Measurements from ENCODE around the gene GNAQ.
"Not testable (repeated sequence)": the region's sequence is repeated elsewhere in the genome, so short reads cannot be mapped to it uniquely, and the experiment has no call there.

Gene GNAQ

DNA sequence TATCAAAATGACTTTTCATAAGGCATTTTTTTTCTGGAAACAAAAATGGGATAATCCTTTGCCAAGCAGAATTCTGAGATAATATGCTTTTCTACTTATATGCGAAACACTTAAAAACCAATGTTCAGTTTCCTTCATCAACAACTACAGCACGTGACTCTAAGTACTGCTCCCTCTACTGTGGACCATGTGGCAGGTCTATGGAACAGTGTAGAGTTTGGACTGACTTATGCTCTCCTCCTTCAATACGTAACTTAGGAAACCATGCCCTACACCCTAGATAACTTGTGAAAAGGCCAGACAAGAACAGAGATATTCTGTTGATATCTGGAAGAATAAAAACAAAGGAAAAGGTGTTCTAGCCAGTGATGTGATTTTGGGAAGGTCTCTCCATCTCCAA is 272.2 kb downstream of the GNAQ start:
- DNase-seq = no peak

DNA sequence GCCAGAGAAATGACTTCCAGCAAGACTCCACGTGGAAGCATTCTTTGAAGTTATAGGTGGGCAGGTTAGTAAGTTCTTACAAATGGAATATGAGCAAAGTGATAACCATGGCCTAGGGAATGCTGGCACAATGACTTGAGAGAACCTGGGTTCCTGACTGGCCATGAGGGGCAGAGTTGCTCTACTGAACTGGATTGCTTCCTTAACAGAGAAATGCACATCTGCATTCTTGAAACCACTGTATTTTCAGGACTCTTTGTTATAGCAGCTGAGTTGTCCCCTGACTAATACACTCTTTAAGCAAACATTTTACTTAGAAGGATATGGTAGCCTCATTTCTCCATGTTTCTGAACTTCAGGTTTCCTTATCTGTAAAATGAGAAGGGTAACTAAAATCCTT is 275.2 kb downstream of the GNAQ start:
- no peak for DNase-seq

DNA sequence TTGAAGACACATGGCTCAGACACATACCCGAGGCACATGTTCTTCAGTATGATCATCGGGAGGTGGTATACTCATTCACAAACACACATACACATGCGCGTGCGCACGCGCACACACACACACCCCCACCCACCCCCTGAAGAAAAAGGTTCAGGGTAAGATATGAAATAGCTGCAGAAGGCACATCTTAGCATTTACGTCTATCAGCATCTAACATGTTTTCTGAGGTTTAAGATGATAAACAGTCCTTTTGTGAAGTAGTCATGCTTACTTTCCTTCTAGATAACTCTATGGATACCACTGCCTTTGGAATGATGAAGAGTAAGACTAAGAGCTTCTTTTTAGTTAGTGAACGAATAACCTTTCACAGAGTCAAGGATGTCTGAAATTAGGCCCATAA is 278.4 kb downstream of the GNAQ start:
- no peak for DNase-seq

DNA sequence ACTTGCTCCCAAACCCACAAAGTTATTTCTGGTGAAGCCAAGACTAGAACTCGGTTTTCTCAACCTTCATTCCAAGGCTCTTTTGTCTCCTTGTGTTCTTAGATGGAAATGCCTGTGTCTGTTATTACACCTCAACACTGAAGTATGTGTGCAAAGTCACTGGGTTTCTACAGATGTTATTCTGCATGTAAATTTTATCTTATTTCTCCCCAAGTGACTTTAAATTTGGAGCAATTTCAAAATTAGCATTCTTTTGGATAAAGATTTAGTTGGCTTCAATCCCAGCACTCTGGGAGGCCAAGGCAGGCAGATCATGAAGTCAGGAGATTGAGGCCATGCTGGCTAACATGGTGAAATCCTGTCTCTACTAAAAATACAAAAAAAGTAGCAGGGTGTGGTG is 279.1 kb downstream of the GNAQ start:
- DNase-seq = no peak

DNA sequence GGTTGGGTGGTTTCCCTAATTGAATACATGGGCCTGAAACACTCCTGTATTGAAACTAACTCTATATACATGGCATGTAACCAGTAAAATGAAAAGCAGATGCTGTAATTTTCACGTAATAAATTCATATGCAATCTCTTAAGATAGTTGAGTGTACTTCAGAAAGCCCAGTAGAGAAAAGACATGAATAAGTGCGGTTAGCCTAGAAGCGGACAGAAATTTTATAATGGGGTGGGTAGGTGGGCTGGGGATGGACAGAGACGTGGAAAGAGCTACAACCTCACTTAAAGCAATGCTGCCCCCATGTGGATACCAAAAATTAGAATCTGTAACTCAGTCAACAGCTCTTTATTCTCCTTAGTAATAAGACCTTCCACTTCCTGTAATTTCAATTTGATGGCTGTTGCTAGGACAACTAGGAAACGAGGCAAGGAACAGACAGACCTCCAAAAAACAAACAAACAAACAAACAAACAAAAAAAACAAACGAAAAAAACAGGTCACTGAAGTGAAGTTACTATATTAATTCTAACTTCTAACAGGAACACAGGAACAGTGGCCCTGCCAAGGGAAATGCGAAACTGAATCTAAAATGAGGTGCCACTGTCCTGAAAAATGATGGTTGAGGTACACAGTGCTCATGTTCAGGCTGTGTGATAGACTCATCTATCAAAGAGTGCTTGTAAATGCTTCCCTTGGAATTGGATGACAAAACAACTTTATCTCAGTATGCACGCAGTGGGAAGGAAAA is 280.1 kb downstream of the GNAQ start:
- DNase-seq = peak in 1 of 2 donors; percentile 22

DNA sequence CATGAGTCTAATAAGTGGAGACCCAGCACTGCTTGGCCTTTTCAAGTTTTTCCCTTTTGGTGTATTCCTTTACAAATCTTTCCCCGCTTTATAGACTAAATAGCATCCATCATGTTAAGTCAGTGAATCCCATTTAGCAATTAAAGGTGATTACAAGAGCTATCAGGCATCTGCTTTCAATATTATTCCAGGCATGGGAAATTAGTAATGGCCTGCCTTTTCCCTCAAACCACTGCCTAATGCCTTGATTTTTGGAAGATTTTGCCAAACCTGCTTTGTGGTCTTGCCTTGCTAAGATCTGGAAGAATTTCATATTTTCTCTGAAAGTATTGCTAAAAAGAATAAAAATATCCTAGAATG is 280.6 kb downstream of the GNAQ start:
- DNase-seq = no peak

DNA sequence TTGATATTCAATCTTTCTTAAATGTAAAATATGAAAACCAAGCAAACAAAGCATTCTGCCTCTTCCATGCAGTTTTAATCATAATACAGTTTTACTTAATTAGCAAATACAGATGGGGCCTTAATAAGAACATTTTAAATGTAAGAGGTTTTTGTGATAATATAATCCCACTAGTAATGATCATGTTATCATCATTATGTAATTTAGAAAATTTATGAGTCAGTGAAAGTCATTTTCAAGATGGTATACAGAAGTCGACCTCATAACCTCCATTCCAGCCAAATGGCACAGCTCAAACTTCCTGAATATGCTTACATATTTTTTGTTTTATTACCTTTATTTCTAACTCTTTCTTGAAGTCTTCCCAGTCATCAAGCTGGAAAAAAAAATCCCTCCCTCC is 281.3 kb downstream of the GNAQ start:
- DNase-seq = no peak

DNA sequence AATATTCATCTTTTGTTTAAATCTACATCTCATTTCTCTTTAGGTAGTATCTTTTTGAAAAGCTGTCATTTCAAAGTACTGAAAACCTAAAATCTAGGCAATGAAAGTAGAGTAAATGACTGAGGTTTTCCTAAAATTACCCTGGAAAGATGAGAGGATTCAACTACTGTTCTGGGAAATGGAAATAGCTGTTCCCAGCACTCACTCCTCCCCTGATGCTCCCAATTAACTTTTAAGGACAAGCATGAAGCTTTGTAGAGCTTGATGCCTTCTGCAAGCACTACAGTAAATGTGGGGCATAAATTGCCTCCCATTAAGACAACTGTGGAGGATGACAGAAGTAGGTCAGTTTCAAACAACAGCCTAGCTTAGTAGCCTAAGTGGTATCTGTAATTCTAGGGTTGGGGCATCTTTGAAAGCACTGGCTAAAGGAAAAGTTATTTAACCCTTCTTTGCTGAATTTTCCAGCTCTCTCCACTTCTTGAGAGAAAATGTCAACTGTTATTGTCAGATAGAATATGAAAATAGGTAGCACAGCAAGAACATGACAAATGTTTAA is 283.3 kb downstream of the GNAQ start:
- no peak for DNase-seq

DNA sequence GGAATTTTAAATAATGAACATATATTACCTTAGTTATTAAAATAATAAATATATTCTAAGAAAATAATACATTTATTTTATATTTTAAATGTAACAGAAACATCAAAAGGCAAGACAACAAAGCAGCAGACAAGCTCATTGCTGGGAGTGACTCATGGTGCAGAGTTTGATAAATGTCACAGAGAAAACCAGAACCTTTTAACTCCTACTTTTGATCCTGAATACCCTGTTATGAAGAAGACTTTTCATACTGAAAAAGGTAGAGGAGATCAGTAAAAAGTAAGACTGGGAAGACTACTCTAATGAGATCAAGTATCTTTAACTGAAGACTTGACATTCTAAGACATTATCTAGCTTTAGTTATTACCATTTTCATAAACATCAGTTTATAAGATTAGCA is 284.4 kb downstream of the GNAQ start:
- DNase-seq = no peak

DNA sequence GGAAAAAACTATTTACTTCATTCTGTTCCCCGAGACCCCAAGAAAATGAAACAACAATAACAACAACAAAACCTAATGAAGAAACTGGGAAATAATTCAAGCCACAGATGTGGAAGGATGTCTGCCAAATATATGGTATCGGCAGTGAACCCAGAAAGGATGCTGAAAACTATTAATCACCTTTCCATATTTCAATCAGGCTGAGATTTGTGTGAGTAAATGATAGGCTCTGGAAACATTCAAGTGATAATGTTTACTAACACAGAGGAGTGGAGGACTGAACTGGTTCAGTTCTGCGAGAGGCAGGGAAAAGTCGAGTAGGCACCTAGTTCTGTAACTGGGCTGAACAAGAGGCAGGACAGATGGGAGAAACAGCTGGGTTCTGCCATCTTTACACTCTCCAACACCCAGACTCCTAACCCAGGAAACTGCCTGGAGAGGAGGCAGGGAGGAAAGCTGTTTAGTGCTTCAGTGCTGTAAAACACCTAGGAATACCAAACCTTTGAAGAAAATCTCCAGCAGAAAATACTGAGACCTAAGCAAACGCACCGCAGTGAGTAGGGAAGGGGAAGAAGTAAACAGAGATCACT is 286.7 kb downstream of the GNAQ start:
- DNase-seq = no peak

DNA sequence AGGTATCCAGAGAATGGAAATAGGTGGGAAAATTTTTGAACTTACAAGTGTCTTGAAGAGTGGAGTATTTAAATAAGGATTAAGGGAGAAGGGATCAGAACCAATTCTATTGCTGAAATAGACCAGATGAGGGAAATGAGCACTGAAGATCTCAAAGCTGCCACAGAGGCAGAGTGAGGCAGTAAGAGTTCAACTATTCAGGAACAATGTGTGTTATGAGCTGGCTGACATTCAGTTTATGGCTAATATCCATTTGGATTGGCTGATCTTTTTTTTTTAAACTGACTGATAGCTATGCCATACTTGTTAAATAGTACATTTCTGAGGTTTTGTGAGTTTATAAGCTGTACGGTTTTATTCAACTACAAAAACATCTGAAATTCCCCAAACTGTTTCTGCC is 288.2 kb downstream of the GNAQ start:
- no peak for DNase-seq

DNA sequence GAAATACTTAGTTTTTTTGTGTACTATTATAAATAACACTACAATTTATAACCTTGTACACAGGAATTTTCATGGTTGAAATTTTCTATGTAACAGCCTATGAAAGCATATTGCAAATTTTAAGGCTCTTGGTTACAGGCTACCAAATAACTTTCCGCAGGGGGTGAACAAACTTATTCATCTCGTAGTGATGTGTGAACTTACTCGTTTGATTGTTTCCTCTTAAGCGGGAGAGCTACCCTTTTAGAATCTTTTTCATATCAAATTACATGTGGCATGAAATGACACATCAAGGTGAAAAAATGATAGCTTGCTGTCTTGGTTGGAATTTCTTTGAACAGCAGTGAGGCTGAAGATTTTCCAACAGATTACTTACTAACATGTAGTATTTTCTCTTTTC is 292.7 kb downstream of the GNAQ start:
- DNase-seq = no peak

DNA sequence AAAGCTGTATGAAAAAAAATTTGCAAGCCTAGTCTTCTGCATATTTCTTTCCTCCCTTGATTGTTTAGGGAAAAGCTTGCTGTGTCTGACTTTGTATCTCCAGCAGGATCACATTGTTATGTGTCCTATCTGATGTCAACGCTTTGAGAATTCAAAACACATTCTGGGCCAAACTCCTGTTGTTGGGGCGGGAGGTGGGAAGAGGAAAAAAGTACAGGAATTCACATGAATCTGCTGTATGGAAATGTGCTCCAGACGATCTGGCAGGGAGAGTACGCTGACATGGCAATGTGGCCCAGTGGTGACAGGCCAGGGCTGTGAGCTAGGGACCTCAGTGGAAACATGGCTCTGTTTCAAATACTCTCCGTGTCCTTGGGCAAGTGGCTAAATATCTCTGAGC is 296.1 kb downstream of the GNAQ start:
- DNase-seq = no peak

DNA sequence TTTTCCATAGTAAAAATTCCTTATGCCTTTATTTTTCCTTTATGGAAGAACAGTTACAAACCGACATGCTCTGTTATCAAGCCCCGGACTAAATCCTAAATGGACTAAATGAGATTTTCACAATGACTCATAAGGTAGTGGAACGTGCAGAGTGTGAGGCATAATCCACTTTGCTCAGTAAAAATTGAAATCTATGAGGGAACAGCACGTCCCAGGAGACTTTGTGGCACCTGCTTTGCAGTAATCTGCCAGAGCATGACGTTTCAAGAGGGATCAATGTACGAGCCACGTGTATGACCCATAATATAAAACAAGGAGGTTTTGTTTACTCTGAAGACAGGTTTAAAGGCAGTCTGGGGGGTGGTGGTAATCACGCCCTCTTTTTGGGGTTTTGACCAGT is 299.7 kb downstream of the GNAQ start:
- DNase-seq = no peak

DNA sequence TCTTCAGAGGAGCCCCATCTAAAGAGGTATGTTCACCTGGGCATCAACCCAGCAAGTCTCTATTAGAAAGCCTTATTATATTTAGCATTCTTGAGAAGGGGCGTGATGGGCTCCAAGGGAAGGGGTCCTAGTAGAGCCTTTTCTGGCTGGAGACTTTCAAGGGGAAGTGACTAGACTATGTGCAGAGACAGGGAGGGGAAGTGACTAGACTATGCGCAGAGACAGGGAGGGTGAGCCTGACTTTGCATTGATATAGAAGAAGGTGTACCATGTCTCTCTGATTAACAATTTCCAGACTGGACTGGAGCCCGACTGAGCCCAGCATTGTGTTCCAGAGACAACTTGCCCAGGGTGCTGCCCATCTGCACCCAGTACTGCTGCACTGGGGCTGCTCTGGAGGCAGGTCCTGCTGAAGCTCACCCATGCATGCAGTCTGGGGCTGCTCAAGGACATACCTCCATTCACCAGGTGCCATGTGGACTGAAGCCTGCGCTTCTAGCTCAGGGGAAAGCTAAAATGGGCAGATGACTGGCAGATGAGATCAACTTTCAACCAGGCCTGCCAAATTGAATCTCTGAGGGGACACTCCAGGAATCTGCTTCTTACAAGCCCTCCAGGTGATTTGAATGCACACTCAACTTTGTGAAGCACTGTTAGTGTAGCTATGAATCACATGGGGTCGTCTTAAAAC is 300.5 kb downstream of the GNAQ start:
- DNase-seq = no peak

DNA sequence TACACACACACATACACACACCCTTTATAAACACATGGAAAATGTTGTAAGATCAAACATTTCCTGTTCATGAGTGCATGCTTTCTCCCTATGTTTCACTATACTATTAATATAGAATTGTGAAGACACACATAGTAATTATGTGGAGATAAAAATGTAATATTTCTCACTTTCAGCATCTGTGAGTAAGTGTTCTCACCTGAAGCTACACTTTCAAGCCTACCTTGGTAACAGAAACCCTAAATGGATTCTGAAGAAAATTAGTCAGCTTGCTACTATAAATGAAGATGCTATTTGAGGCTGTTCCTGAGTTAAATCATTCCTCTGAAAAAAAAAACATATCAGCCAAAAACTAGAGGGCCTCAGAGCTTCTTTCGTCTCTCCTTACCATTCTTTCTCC is 302.4 kb downstream of the GNAQ start:
- no peak for DNase-seq

DNA sequence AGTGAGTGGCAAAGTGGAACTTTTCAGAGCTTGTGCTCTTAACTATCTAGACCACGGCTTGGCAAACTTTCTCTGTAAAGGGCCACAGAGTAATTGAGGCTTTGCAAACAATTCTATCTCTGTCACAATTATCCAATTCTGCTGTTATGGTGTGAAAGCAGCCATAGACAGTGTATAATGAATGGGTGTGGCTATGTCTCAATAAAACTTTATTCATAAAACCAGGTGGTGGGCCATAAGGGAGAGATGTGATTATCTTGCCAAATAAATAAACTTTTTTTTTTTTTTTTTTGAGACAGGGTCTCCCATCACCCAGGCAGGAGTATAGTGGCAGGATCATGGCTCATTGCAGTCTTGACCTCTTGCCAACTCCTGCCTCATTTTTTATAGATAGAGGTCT is 304.8 kb downstream of the GNAQ start:
- DNase-seq = no peak

DNA sequence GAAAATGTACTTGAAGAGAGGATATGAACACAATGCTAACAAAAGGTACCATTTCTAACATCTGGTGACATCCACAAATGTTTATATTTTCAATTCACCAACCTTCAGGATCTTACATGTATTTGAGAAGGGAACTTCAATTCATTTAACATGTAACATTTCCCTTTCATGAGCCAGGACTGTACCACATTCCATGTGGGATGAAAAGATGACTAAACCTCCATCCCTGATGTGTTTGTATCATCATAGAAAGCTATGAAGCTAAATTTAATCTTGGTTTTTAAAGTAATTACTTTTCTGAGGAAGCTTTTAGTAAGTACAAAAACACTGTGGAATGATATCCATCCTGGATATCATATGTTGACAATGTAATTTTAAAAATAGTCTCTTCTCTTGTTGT is 305.3 kb downstream of the GNAQ start:
- DNase-seq = no peak

DNA sequence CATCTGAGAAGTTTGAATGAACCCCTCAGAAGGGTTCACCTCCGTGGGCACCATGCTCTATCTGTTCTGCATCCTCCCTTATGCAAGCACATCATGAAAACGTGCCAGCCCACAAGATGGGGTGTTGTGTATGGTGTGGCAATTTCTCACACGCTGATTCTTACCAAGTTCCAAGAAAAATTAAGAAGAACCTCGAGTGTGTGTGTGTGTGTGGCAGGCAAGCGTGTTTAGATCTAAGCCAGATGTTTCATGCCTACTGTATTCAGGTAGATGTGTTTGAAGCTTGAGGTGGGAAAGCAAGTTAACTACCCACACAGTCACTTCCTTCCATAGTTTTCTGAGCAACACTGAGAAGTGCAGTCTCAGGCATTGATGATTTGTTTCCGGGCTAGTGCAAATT is 305.8 kb downstream of the GNAQ start:
- DNase-seq = no peak

DNA sequence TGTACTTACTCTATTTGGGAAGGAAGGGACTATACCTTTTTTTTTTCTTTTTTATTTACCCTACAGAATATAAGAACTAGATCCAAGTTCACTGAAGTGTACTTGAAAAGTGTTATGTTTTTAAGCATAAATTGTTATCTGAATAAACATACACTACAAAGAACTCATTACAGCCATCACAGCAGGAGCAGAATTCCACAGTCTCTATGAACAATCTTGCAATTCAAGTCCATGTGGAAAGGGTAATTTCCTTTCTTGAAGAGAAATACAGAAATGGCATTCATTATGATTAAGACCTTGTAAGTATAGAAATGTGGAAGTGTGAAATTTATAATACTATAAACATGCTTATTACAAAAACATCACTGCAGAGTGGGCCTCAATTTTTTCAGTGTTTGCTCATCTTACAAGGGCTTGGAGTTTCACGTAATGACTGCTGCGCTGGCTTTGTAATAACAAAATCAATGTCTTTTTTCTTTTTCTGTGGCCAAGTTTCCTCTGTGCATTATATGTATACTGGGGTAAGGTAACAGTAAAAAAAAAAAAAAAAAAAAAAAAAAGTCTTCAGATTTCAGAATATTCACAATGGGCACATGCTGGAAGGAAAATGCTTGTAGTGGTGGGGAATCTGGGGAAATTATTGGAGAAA is 306.4 kb downstream of the GNAQ start:
- DNase-seq = no peak

DNA sequence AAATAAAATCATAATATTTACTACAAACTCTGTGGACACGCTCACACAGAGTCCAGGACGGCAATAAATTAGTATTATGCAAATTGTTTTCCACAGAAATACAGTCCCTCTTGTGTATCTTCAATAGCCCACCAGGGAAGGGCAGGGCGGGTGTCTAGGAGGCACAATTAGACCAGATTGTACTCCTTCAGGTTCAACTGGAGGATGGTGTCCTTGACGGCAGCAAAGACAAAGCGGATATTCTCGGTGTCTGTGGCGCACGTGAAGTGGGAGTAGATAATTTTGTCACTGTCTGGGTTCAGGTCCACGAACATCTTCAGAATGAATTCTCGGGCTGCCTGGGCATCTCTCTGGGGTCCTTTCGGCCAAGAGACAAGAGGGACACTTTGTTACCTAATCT is 310.5 kb downstream of the GNAQ start:
- DNase-seq = not testable (repeated sequence)

DNA sequence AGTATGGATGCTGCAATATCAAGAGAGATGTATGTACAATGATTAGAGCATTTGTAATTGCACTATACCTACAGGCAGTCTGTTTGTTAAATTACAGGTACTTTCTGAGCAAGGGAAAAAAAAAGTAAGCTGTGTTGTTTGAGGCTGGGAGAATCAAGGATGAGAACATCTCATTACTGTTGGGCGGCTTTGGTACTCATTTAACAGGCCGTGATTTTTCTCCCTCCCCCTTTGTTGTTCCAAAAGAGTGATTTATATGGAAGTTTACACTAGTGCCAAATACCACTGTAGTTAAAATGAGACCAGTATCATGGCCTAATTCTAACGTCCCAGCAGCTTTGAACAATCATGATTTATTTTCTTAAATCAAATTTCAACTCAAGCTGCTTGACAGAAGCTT is 312.3 kb downstream of the GNAQ start:
- DNase-seq = no peak

DNA sequence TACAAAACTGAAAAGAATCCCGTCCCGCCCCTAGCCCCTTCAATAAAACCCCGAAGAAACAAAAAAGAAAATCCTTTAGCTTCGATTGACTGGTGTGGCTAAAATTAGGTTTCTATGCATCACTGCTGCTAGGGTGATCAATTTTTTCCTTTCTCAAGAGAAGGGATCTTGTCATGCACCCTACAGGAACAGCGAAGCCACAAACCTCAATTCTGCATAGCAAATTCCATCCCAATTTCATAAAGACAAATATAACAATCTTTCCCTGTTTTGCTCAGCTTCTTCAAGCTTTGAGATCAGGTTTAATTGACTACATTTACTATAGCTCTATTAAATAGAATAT is 313.3 kb downstream of the GNAQ start:
- DNase-seq = not testable (repeated sequence)
